GM06990 (cell line): Measurements from ENCODE around the gene TEK.

Experiments
- DNase-seq: peaks from one replicate; pipeline ENCODE4 v3.0.0-alpha.2; 2011; ENCODE audit not compliant: insufficient read length; ENCODE audit errors: extremely low read depth
- H3K27me3 ChIP-seq: replicated peaks from 2 replicates; pipeline ENCODE4 v1.6.0; 2011; ENCODE audit warnings: low read length; ENCODE audit not compliant: control insufficient read depth, insufficient read depth
- H3K36me3 ChIP-seq: 2 replicates; pipeline ENCODE4 v1.5.1; 2011; ENCODE audit warnings: low read length; ENCODE audit not compliant: control insufficient read depth, insufficient read depth
- H3K4me3 ChIP-seq: replicated peaks from 2 replicates; pipeline ENCODE4 v1.5.1; 2011; ENCODE audit warnings: low read depth, mild to moderate bottlenecking, control low read depth, low read length
- TF ChIP-seq, protein P1 (sequence below): IDR thresholded peaks from 2 replicates; pipeline ENCODE4 v1.5.1; 2011; ENCODE audit warnings: low read length, control low read depth, mild to moderate bottlenecking, inconsistent platforms; ENCODE audit not compliant: insufficient read depth, poor library complexity, severe bottlenecking

Gene TEK

DNA sequence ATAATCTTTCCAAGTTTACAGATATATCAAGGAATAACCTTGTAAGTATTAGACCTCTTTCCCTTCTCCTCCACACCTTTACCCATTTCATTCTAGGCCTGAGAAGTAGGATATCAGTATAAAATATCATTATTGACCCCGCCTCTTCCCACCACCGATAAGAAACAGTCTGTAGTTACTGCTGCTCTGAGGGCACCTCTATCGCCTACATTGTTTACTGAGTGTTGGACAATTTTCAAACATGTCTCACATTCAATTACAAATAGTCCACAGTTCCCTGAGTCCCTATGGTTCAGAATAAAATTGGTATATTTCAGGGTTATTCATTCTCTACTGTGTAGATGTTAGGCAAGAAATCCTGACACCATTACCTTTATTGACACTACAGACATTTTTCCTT is 73.4 kb downstream of the TEK start:
- no peaks in the 10 kb centered on the region for H3K27me3 ChIP-seq
- no peak for DNase-seq
- H3K4me3 ChIP-seq: no peak overlapping the region
- H3K36me3 ChIP-seq: no peaks in the 10 kb centered on the region
- TF ChIP-seq, protein P1, sequence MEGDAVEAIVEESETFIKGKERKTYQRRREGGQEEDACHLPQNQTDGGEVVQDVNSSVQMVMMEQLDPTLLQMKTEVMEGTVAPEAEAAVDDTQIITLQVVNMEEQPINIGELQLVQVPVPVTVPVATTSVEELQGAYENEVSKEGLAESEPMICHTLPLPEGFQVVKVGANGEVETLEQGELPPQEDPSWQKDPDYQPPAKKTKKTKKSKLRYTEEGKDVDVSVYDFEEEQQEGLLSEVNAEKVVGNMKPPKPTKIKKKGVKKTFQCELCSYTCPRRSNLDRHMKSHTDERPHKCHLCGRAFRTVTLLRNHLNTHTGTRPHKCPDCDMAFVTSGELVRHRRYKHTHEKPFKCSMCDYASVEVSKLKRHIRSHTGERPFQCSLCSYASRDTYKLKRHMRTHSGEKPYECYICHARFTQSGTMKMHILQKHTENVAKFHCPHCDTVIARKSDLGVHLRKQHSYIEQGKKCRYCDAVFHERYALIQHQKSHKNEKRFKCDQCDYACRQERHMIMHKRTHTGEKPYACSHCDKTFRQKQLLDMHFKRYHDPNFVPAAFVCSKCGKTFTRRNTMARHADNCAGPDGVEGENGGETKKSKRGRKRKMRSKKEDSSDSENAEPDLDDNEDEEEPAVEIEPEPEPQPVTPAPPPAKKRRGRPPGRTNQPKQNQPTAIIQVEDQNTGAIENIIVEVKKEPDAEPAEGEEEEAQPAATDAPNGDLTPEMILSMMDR: no peak

DNA sequence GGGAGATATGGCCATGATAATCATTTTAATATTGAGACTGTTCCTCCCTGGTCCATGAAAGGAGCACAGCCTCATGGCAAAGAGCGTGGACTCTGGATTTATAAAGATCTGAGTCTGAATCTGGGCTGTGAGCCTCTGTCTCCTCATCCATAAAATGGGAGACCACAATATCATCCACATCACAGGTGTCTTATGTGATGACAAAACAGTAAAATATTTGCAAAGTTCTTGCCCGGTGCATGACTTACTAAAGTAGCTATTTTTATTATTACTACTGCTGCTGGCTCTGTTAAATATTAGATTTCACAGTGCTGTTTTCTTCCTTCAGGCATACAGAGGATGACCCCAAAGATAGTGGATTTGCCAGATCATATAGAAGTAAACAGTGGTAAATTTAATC is 74.1 kb downstream of the TEK start:
- H3K36me3 ChIP-seq: no peaks in the 10 kb centered on the region
- TF ChIP-seq, protein P1: no peak
- DNase-seq: no peak
- no peaks in the 10 kb centered on the region for H3K27me3 ChIP-seq
- H3K4me3 ChIP-seq: no peak overlapping the region

DNA sequence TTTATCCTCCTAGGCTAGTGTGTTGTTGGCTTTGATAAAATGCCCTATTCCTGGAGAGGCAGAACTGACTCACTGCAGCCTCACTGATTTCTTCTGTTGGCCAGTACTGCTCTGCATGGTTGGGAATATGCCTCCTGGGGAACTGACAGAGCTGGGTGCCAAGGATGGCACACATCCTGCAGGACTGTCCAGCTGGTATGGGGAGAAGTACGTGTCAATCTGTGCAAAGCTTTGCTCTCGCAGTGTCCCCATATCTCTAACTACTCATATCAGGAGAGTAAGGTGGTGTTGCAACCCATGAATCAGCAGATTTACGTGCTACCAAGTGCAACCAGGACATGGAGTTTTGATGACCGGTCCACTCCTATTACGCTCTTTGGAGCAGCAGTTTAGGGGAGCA is 74.7 kb downstream of the TEK start:
- TF ChIP-seq, protein P1: no peak
- no peak for DNase-seq
- Histone ChIP-seq H3K27me3 (no peaks in the 10 kb centered on the region), H3K4me3 (no peak overlapping the region), H3K36me3 (no peaks in the 10 kb centered on the region)

DNA sequence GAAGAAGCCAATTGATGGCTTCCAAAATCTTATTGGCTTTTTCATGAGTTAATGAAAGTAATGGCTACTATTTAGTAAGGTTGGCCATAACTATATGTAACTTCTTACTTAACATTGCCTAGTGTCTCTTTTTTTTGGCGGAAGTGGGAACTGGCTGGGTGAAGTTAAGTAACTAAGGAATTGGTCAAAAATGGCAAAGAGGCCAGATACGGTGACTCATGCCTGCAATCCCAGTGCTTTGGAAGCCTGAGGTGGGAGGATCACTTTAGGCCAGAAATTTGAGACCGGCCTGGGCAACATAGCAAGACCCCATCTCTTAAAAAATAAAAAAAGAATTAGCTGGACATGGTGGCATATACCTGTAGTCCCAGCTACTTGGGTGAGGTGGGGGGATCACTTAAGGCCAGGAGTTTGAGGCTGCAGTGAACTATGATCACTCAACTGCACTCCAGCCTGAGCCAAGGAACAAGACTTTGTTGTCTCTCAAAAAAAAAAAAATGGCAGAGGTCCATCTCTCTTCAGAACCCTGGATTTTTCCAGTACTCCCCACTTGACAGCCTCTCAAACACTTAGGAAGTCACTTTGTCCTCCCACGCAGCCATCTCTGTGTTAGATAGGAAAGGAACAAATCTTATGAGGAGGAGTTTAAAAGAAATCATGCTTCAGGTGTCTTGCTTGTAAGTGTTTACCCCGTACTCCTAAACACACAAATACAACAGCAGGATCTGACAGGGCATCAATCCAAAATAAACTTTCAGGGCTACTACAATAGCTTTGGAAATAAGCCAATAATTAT is 75.7 kb downstream of the TEK start:
- H3K4me3 ChIP-seq: no peak overlapping the region
- no peak for DNase-seq
- H3K27me3 ChIP-seq: no peaks in the 10 kb centered on the region
- H3K36me3 ChIP-seq: no peaks in the 10 kb centered on the region
- TF ChIP-seq, protein P1: no peak

DNA sequence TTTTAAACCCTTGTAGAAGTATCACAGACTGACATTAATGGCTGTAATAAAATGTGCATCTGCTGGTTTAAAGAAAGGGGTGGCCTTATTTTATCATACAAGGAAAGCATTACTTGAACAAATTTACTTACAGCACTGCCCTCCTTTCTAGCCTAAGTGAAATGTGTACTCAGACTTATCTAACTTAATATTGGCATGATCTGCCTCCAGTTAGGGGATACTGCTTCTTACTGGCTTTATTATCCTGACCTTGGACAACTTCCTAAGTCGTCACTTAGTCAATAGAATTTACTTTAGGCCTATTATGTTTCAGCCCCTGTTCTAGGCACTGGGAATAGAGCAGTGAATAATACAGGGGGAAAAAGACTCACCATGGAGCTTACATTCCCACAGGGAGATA is 79.4 kb downstream of the TEK start:
- no peak for DNase-seq
- Histone ChIP-seq H3K4me3 (no peak overlapping the region), H3K36me3 (no peaks in the 10 kb centered on the region), H3K27me3 (no peaks in the 10 kb centered on the region)
- TF ChIP-seq, protein P1: no peak
